GM20000 (cell line): ENCODE measurements around the gene TGM4.
"Not testable (repeated sequence)": the region's sequence is repeated elsewhere in the genome, so short reads cannot be mapped to it uniquely, and the experiment has no call there.

Experiments used
- DNase-seq: peaks from one replicate; pipeline ENCODE4 v3.0.0; 2012; ENCODE audit warnings: low spot score
- CTCF ChIP-seq: IDR thresholded peaks from 2 replicates; pipeline ENCODE4 v1.5.1; 2012; ENCODE audit warnings: mild to moderate bottlenecking, control low read depth; ENCODE audit errors: extremely low read depth, missing control alignments

Gene TGM4

GRCh38 chr3:44932986-44933944, 58.9 kb downstream of the TGM4 start:
- no peak for DNase-seq
- TF ChIP-seq CTCF = no peak

GRCh38 chr3:44939581-44940036, 65.2 kb downstream of the TGM4 start:
- no peak for TF ChIP-seq CTCF
- no peak for DNase-seq

- no peak for TF ChIP-seq CTCF
- no peak for DNase-seq
These were observed 68.0 kb downstream of the TGM4 start for GRCh38 chr3:44942202-44942921.

- TF ChIP-seq CTCF = no peak
- no peak for DNase-seq
These were observed 73.8 kb downstream of the TGM4 start for GRCh38 chr3:44948239-44948638.

- not testable (repeated sequence) for DNase-seq
These were observed 75.4 kb downstream of the TGM4 start for GRCh38 chr3:44949770-44950169.

- no peak for DNase-seq
- TF ChIP-seq CTCF = no peak
These were observed 75.9 kb downstream of the TGM4 start for GRCh38 chr3:44950275-44950734.

- TF ChIP-seq CTCF = no peak
- no peak for DNase-seq
These were observed 78.3 kb downstream of the TGM4 start for GRCh38 chr3:44952689-44953088.
